H1 (cell line): ENCODE results near the gene MPZ. TPM values are rescaled to one million over a fixed set of nuclear protein-coding genes. Genes with fewer than 3 reads are reported as not detected.

ENCODE experiments used
- CTCF ChIA-PET: fragments of 300-600 bp; sonication (Branson Sonifier 250); formaldehyde crosslinking; loops from one replicate; lab custom pipeline; 2021; ENCODE audit not compliant: partially characterized antibody; lab: Charles Lee
- POLR2A ChIA-PET: fragments of 300-600 bp; sonication (Branson Sonifier 250); formaldehyde crosslinking; loops from one replicate; lab custom pipeline; 2021; ENCODE audit warnings: inconsistent platforms; ENCODE audit not compliant: partially characterized antibody; lab: Charles Lee
- DNase-seq, 2 experiments: peaks; one replicate each; pipeline versions ENCODE4 v3.0.0 to v3.0.0-alpha.2; 2010 to 2022; ENCODE audit warnings: low spot score in 2 of 2, low read depth in 1 of 2, mixed read lengths in 1 of 2
- FAIRE-seq: peaks from 2 replicates; lab custom pipeline; 2011; peaks lifted over from hg19 to GRCh38; lab: Jason Lieb, UNC
- H2AFZ ChIP-seq: 2 replicates; pipeline ENCODE4 v1.8.1; 2012; ENCODE audit warnings: low read length, inconsistent platforms
- H2AK5ac ChIP-seq: 2 replicates; pipeline ENCODE4 v1.6.1; 2013; ENCODE audit warnings: low read depth, low read length
- H2BK120ac ChIP-seq: replicated peaks from 2 replicates; pipeline ENCODE3; 2013; ENCODE audit warnings: low read depth, low read length, inconsistent platforms
- H2BK12ac ChIP-seq: 2 replicates; pipeline ENCODE4 v1.6.1; 2013; ENCODE audit warnings: low read depth, low read length
- H2BK15ac ChIP-seq: 2 replicates; pipeline ENCODE4 v1.6.1; 2013; ENCODE audit warnings: low read length
- H2BK20ac ChIP-seq: 2 replicates; pipeline ENCODE4 v1.6.1; 2013; ENCODE audit warnings: low read length
- H2BK5ac ChIP-seq: 2 replicates; pipeline ENCODE4 v1.6.1; 2013; ENCODE audit warnings: low read depth, low read length
- H3K14ac ChIP-seq: 2 replicates; pipeline ENCODE4 v1.6.1; 2013; ENCODE audit warnings: inconsistent platforms; ENCODE audit not compliant: insufficient read length
- H3K18ac ChIP-seq: 2 replicates; pipeline ENCODE4 v1.6.1; 2013; ENCODE audit warnings: low read length; ENCODE audit errors: extremely low read depth
- H3K23ac ChIP-seq: 2 replicates; pipeline ENCODE4 v1.6.1; 2013; ENCODE audit warnings: inconsistent platforms; ENCODE audit not compliant: insufficient read length
- H3K23me2 ChIP-seq: 2 replicates; pipeline ENCODE4 v1.6.1; 2013; ENCODE audit warnings: low read depth, low read length
- H3K27ac ChIP-seq: 2 replicates; pipeline ENCODE4 v1.6.1; 2011; ENCODE audit warnings: low read depth, low read length, inconsistent platforms
- H3K27me3 ChIP-seq, 4 experiments: replicated peaks in 1 of 4; 1 replicate in 1 of 4; 2 replicates in 3 of 4; pipeline versions ENCODE4 v1.6.1 to v1.8.1; 2011 to 2013; ENCODE audit warnings: low read length in 3 of 4, mild to moderate bottlenecking in 3 of 4, inconsistent platforms in 2 of 4, mixed read lengths in 2 of 4, moderate library complexity in 1 of 4; ENCODE audit not compliant: control insufficient read depth in 3 of 4, insufficient read depth in 3 of 4; ENCODE audit errors: extremely low read depth in 1 of 4
- H3K36me3 ChIP-seq, 4 experiments: 2 replicates each; pipeline versions ENCODE4 v1.6.1 to v1.8.1; 2011 to 2013; ENCODE audit warnings: mild to moderate bottlenecking in 4 of 4, low read length in 3 of 4, moderate library complexity in 2 of 4, control low read depth in 1 of 4, inconsistent platforms in 1 of 4; ENCODE audit not compliant: insufficient read depth in 4 of 4, control insufficient read depth in 2 of 4
- H3K4ac ChIP-seq: replicated peaks from 2 replicates; pipeline ENCODE3; 2013; ENCODE audit warnings: low read length, low read depth, mixed read lengths, inconsistent platforms; ENCODE audit not compliant: insufficient read length
- H3K4me1 ChIP-seq, 4 experiments: replicated peaks in 1 of 4; 1 replicate in 1 of 4; 2 replicates in 3 of 4; pipeline versions ENCODE4 v1.6.1 to v1.8.1; 2011 to 2013; ENCODE audit warnings: low read length in 3 of 4, inconsistent platforms in 2 of 4, mixed read lengths in 1 of 4; ENCODE audit not compliant: insufficient read depth in 4 of 4, control insufficient read depth in 3 of 4
- H3K4me2 ChIP-seq, 2 experiments: 2 replicates each; pipeline versions ENCODE4 v1.6.1 to v1.8.1; 2011 to 2013; ENCODE audit warnings: low read depth in 2 of 2, low read length in 2 of 2, control low read depth in 1 of 2, inconsistent platforms in 1 of 2, mild to moderate bottlenecking in 1 of 2; ENCODE audit not compliant: insufficient read depth in 1 of 2
- H3K4me3 ChIP-seq, 4 experiments: fragments of 200-600, 300-600 bp in 1 of 4; sonication (generic), shearing (Covaris generic), sonication (Bioruptor Twin) in 1 of 4; 2 replicates each; pipeline versions ENCODE4 v1.5.1 to v1.8.1; 2011 to 2016; ENCODE audit warnings: low read length in 4 of 4, low read depth in 3 of 4, control low read depth in 2 of 4, inconsistent platforms in 2 of 4, mild to moderate bottlenecking in 2 of 4, mixed read lengths in 1 of 4, moderate library complexity in 1 of 4; ENCODE audit not compliant: insufficient read depth in 2 of 4; ENCODE audit errors: extremely low read depth in 1 of 4
- H3K56ac ChIP-seq: replicated peaks from 2 replicates; pipeline ENCODE3; 2013; ENCODE audit warnings: low read depth, mild to moderate bottlenecking, mixed read lengths, low read length, inconsistent platforms; ENCODE audit not compliant: insufficient read length
- H3K79me1 ChIP-seq: 2 replicates; pipeline ENCODE4 v1.6.1; 2013; ENCODE audit warnings: low read depth, low read length, control low read depth
- H3K79me2 ChIP-seq, 2 experiments: 2 replicates each; pipeline versions ENCODE4 v1.6.1 to v1.8.1; 2012 to 2013; ENCODE audit warnings: low read length in 2 of 2, mild to moderate bottlenecking in 2 of 2, inconsistent platforms in 1 of 2; ENCODE audit not compliant: insufficient read depth in 2 of 2, control insufficient read depth in 1 of 2
- H3K9ac ChIP-seq, 4 experiments: replicated peaks in 1 of 4; 1 replicate in 1 of 4; 2 replicates in 3 of 4; pipeline versions ENCODE4 v1.6.1 to v1.8.1; 2011 to 2013; ENCODE audit warnings: low read depth in 3 of 4, low read length in 3 of 4, control low read depth in 2 of 4, mild to moderate bottlenecking in 2 of 4, moderate library complexity in 2 of 4, inconsistent platforms in 1 of 4; ENCODE audit errors: extremely low read depth in 1 of 4
- H3K9me3 ChIP-seq, 2 experiments: 2 replicates each; pipeline versions ENCODE4 v1.6.1 to v1.8.1; 2012 to 2013; ENCODE audit warnings: mild to moderate bottlenecking in 2 of 2, moderate library complexity in 2 of 2, control low read depth in 1 of 2, inconsistent platforms in 1 of 2, low read depth in 1 of 2, low read length in 1 of 2, mixed read lengths in 1 of 2; ENCODE audit not compliant: insufficient read depth in 2 of 2
- H4K20me1 ChIP-seq, 2 experiments: replicated peaks in 1 of 2; 2 replicates each; pipeline versions ENCODE3 to v1.8.1; 2011 to 2013; ENCODE audit warnings: inconsistent platforms in 2 of 2, low read length in 2 of 2, mild to moderate bottlenecking in 1 of 2; ENCODE audit not compliant: insufficient read depth in 2 of 2, control insufficient read depth in 1 of 2
- H4K5ac ChIP-seq: 2 replicates; pipeline ENCODE4 v1.6.1; 2013; ENCODE audit warnings: low read length, low read depth, mixed read lengths, inconsistent platforms; ENCODE audit not compliant: insufficient read length
- H4K8ac ChIP-seq: 2 replicates; pipeline ENCODE4 v1.8.0; 2013; ENCODE audit warnings: mild to moderate bottlenecking, moderate library complexity, low read length, inconsistent platforms; ENCODE audit not compliant: insufficient read depth; ENCODE audit errors: extremely low read depth
- H4K91ac ChIP-seq: replicated peaks from 2 replicates; pipeline ENCODE3; 2013; ENCODE audit warnings: low read length, mixed read lengths, inconsistent platforms; ENCODE audit not compliant: insufficient read length
- CBX5 ChIP-seq: fragments of 300-800, 300-1000 bp; sonication (generic); IDR thresholded peaks from 2 replicates; pipeline ENCODE4 v1.7.1; 2016; ENCODE audit warnings: antibody characterized with exemption, low read length, low read depth
- CEBPB ChIP-seq: IDR thresholded peaks from 2 replicates; pipeline ENCODE4 v1.6.1; 2012; ENCODE audit warnings: low read depth, low read length
- FOSL1 ChIP-seq: IDR thresholded peaks from 2 replicates; pipeline ENCODE4 v1.6.1; 2011; ENCODE audit warnings: mild to moderate bottlenecking, low read depth, low read length, moderate library complexity; ENCODE audit not compliant: insufficient read depth
- KDM1A ChIP-seq: fragments of 200-600, 300-600 bp; sonication (generic); IDR thresholded peaks from 2 replicates; pipeline ENCODE4 v1.7.1; 2016; ENCODE audit warnings: mild to moderate bottlenecking, low read length, borderline replicate concordance
- NRF1 ChIP-seq: IDR thresholded peaks from 2 replicates; pipeline ENCODE4 v1.6.1; 2011; ENCODE audit warnings: mild to moderate bottlenecking, low read depth, low read length, improper control_type of control experiment
- PHF8 ChIP-seq: fragments of 200-600 bp; sonication (generic); conservative IDR thresholded peaks from 2 replicates; pipeline ENCODE4 v1.7.1; 2012; ENCODE audit warnings: low read depth, mild to moderate bottlenecking, inconsistent platforms, low read length, moderate library complexity
- POLR2A ChIP-seq, 2 experiments: IDR thresholded peaks; 1 replicate in 1 of 2; 2 replicates in 1 of 2; pipeline ENCODE4 v1.6.1; 2011; ENCODE audit warnings: low read depth in 2 of 2, low read length in 2 of 2, mild to moderate bottlenecking in 2 of 2; ENCODE audit errors: control extremely low read depth in 1 of 2
- RBBP5 ChIP-seq: IDR thresholded peaks from 2 replicates; pipeline ENCODE4 v1.7.1; 2012; ENCODE audit warnings: low read depth, mild to moderate bottlenecking, inconsistent platforms, low read length, moderate library complexity, borderline replicate concordance
- SAP30 ChIP-seq: fragments of 300-600 bp; sonication (generic); IDR thresholded peaks from 2 replicates; pipeline ENCODE4 v1.7.1; 2012; ENCODE audit warnings: low read length, moderate library complexity, mild to moderate bottlenecking, inconsistent platforms; ENCODE audit not compliant: insufficient read depth, insufficient replicate concordance
- SIRT6 ChIP-seq: IDR thresholded peaks from one replicate; pipeline ENCODE4 v1.7.1; 2012; ENCODE audit warnings: low read length, inconsistent platforms
- SP4 ChIP-seq: IDR thresholded peaks from 2 replicates; pipeline ENCODE4 v1.6.1; 2012; ENCODE audit warnings: low read length, inconsistent platforms
- TAF1 ChIP-seq: IDR thresholded peaks from 2 replicates; pipeline ENCODE4 v1.6.1; 2011; ENCODE audit warnings: mild to moderate bottlenecking, low read depth, low read length
- whole genome bisulfite sequencing, 2 experiments: shearing (Covaris generic) in 1 of 2; methylation state at CpG; one replicate each; pipeline versions ENCODE4 v1.1.6 to v1.1.7; 2013 to 2015; ENCODE audit warnings: low lambda C conversion rate in 2 of 2, mixed read lengths in 2 of 2, inconsistent platforms in 1 of 2, low coverage in 1 of 2, missing lambda C conversion rate in 1 of 2; ENCODE audit not compliant: insufficient replicate concordance in 2 of 2, insufficient coverage in 1 of 2, insufficient read length in 1 of 2; ENCODE audit errors: extremely low coverage in 1 of 2, missing lambda C conversion rate in 1 of 2; 5-methylcytosine and 5-hydroxymethylcytosine counted together
- polyA plus RNA-seq, 7 experiments: library from polyadenylated mRNA; depleted of rRNA in 3 of 7; stranded (reverse) in 5 of 7; unstranded in 2 of 7; fragments of >200 nt in 5 of 7; fragments of 200-250 nt in 2 of 7; gene quantifications; 1 replicate in 5 of 7; 2 replicates in 1 of 7; 4 replicates in 1 of 7; pipeline versions ENCODE4 v1.2.1 to v1.2.3, GENCODE V29; 2011 to 2013; ENCODE audit warnings: missing spikeins in 2 of 7, mixed read lengths in 2 of 7
- total RNA-seq: library from RNA; stranded (reverse); fragmentation: NEBNext Ultra II Directional; extraction: Animal tissue kit (Norgen Biotek cat#: 25700); gene quantifications from 2 replicates; pipeline ENCODE4 v1.2.1, GENCODE V29; 2021
- TF ChIP-seq, protein P1 (sequence below): IDR thresholded peaks from 2 replicates; pipeline ENCODE4 v1.6.1; 2011; ENCODE audit warnings: low read depth, mild to moderate bottlenecking, low read length; ENCODE audit not compliant: insufficient read depth

The MPZ gene
- total and polyA plus RNA-seq, 2 of the 8 experiments (the other 6 are each of a cell fraction or from before 2014, with no cell fraction given): 4.1 to 5.1 TPM

DNA sequence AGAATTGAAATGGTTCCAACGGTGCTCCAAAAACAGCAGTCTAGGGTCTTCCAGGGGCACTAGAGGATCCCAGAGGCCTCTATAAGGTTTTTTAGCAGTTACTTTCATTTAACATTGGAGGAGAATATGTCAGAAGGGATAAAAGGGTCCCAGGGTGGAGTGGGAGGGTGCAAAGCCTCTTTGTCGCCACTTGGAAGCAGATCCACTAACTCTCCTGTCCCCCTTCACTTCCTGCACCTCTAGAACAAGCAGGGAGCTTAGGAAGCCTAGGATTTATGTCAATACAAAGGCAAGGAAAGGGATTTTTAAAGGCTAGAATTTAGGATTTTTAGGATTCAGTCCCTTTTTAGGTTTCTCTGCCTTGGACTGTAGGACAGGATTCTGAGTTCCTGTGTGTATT, 42.9 kb downstream of the MPZ start:
- Histone ChIP-seq H4K5ac (no peak overlapping the region), H2BK12ac (no peak overlapping the region), H3K14ac (no peak overlapping the region), H3K23ac (no peak overlapping the region), H3K9me3 (no peaks in the 10 kb centered on the region), H2BK20ac (no peak overlapping the region), H2BK15ac (no peak overlapping the region), H2AK5ac (no peak overlapping the region), H3K4me2 (no peak overlapping the region), H3K4ac (no peak overlapping the region), H3K27ac (no peak overlapping the region), H2AFZ (no peak overlapping the region), H3K18ac (no peak overlapping the region), H3K56ac (no peak overlapping the region), H3K36me3 (no peaks in the 10 kb centered on the region), H2BK5ac (no peak overlapping the region), H2BK120ac (no peak overlapping the region), H3K79me2 (no peaks in the 10 kb centered on the region), H3K4me3 (no peak overlapping the region), H4K20me1 (no peaks in the 10 kb centered on the region), H3K79me1 (no peaks in the 10 kb centered on the region), H4K8ac (no peak overlapping the region), H4K91ac (no peak overlapping the region), H3K9ac (no peak overlapping the region), H3K4me1 (peaks cover 0 to 11% (median 2%) of the 10 kb centered on the region in 4 experiments; a peak in 4 of 7 replicates), H3K23me2 (no peaks in the 10 kb centered on the region), H3K27me3 (no peaks in the 10 kb centered on the region; a peak in 1 of 7 replicates)
- CTCF ChIA-PET: interaction anchor here (0.8 to 1.9 kb wide), 12 partner anchors 9 to 116 kb away, joined by 3 to 18 read pairs (median 3); partner anchors contain the start of gene ADAMTS4
- FAIRE-seq (no peak), DNase-seq (no peak)
- POLR2A ChIA-PET: interaction anchor here (0.9 to 1.8 kb wide), 4 partner anchors 8 to 65 kb away, joined by 3 to 8 read pairs (median 4); partner anchors contain the start of genes NDUFS2 and PCP4L1
- WGBS, 2 experiments: 68% methylated on average over 2 of the region's 2 CpGs; no CpG with 5 or more reads in 1 of the 2 experiments
- TF ChIP-seq POLR2A (IDR thresholded peaks at IDR 0.05; ENCODE audit: control extremely low read depth in 1 of 2, low read depth in 2 of 2, low read length in 2 of 2) (no peak), SAP30 (no peak), TAF1 (no peak), CBX5 (no peak), FOSL1 (no peak), SP4 (no peak), SIRT6 (no peak), PHF8 (no peak), KDM1A (no peak), RBBP5 (no peak), NRF1 (no peak), CEBPB (no peak)
- TF ChIP-seq, protein P1, sequence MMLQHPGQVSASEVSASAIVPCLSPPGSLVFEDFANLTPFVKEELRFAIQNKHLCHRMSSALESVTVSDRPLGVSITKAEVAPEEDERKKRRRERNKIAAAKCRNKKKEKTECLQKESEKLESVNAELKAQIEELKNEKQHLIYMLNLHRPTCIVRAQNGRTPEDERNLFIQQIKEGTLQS: no peak
